NT2/D1 (cell line): ENCODE data around the gene CALML6.

ENCODE experiments used
- DNase-seq: peaks from one replicate; pipeline ENCODE4 v3.0.0-alpha.2; 2011; ENCODE audit warnings: low read depth, low spot score
- H3K27me3 ChIP-seq: 2 replicates; pipeline ENCODE4 v1.6.0; 2011; ENCODE audit warnings: mild to moderate bottlenecking; ENCODE audit not compliant: insufficient read length, insufficient read depth
- H3K36me3 ChIP-seq: 2 replicates; pipeline ENCODE4 v1.6.1; 2011; ENCODE audit warnings: mild to moderate bottlenecking, low read length, mixed read lengths; ENCODE audit not compliant: insufficient read depth, insufficient read length
- H3K4me1 ChIP-seq: 2 replicates; pipeline ENCODE4 v1.5.1; 2011; ENCODE audit not compliant: insufficient read depth, insufficient read length
- H3K4me3 ChIP-seq: 2 replicates; pipeline ENCODE4 v1.5.1; 2011; ENCODE audit warnings: low read depth; ENCODE audit not compliant: insufficient read length
- H3K9ac ChIP-seq: 2 replicates; pipeline ENCODE4 v1.6.0; 2011; ENCODE audit warnings: low read depth; ENCODE audit not compliant: insufficient read length
- H3K9me3 ChIP-seq: 2 replicates; pipeline ENCODE4 v1.5.1; 2011; ENCODE audit warnings: mild to moderate bottlenecking, low read length; ENCODE audit not compliant: insufficient read depth
- SUZ12 ChIP-seq: IDR thresholded peaks from 2 replicates; pipeline ENCODE4 v1.6.1; 2011; ENCODE audit not compliant: insufficient read length, insufficient read depth; ENCODE audit errors: extremely low read depth
- YY1 ChIP-seq: IDR thresholded peaks from 2 replicates; pipeline ENCODE4 v1.6.1; 2011; ENCODE audit not compliant: insufficient read length, insufficient read depth
- ZNF274 ChIP-seq: IDR thresholded peaks from 2 replicates; pipeline ENCODE4 v1.6.1; 2011; ENCODE audit warnings: mild to moderate bottlenecking, low read depth, low read length

The CALML6 gene

GRCh38 chr1:1924386-1924785 is 9.3 kb downstream of the CALML6 start:
- no peaks in the 10 kb centered on the region for H3K36me3 ChIP-seq
- H3K9ac ChIP-seq: no peak overlapping the region
- H3K9me3 ChIP-seq: no peaks in the 10 kb centered on the region
- no peaks in the 10 kb centered on the region for H3K27me3 ChIP-seq
- DNase-seq: no peak
- no peak for TF ChIP-seq YY1
- no peak for TF ChIP-seq ZNF274
- no peak for TF ChIP-seq SUZ12
- no peak overlapping the region for H3K4me3 ChIP-seq
- peaks cover 18% of the 10 kb centered on the region for H3K4me1 ChIP-seq

GRCh38 chr1:1924849-1925248 is 9.8 kb downstream of the CALML6 start:
- no peak overlapping the region for H3K9ac ChIP-seq
- H3K36me3 ChIP-seq: no peaks in the 10 kb centered on the region
- TF ChIP-seq ZNF274 (no peak), SUZ12 (no peak), YY1 (no peak)
- no peak for DNase-seq
- H3K4me3 ChIP-seq: no peak overlapping the region
- no peaks in the 10 kb centered on the region for H3K27me3 ChIP-seq
- no peaks in the 10 kb centered on the region for H3K9me3 ChIP-seq
- H3K4me1 ChIP-seq: peaks cover 15% of the 10 kb centered on the region

- H3K4me3 ChIP-seq: no peak overlapping the region
- no peaks in the 10 kb centered on the region for H3K27me3 ChIP-seq
- peaks cover 9% of the 10 kb centered on the region for H3K4me1 ChIP-seq
- H3K9me3 ChIP-seq: no peaks in the 10 kb centered on the region
- no peaks in the 10 kb centered on the region for H3K36me3 ChIP-seq
- TF ChIP-seq ZNF274: no peak
- no peak for TF ChIP-seq SUZ12
- no peak for DNase-seq
- no peak overlapping the region for H3K9ac ChIP-seq
Observed at GRCh38 chr1:1925437-1926345, 10.6 kb downstream of the CALML6 start.

- no peaks in the 10 kb centered on the region for H3K9me3 ChIP-seq
- H3K36me3 ChIP-seq: no peaks in the 10 kb centered on the region
- H3K9ac ChIP-seq: no peak overlapping the region
- no peaks in the 10 kb centered on the region for H3K27me3 ChIP-seq
- peaks cover 9% of the 10 kb centered on the region for H3K4me1 ChIP-seq
- H3K4me3 ChIP-seq: no peak overlapping the region
- TF ChIP-seq YY1: no peak
- TF ChIP-seq SUZ12: no peak
- TF ChIP-seq ZNF274: no peak
- no peak for DNase-seq
Observed at GRCh38 chr1:1926346-1926811, 11.3 kb downstream of the CALML6 start.

GRCh38 chr1:1926886-1927660 is 12.0 kb downstream of the CALML6 start:
- H3K4me3 ChIP-seq: no peak overlapping the region
- no peaks in the 10 kb centered on the region for H3K9me3 ChIP-seq
- TF ChIP-seq SUZ12 (no peak), YY1 (no peak), ZNF274 (no peak)
- H3K27me3 ChIP-seq: no peaks in the 10 kb centered on the region
- H3K9ac ChIP-seq: no peak overlapping the region
- DNase-seq: no peak
- H3K4me1 ChIP-seq: peaks cover 9% of the 10 kb centered on the region
- H3K36me3 ChIP-seq: no peaks in the 10 kb centered on the region

- H3K4me3 ChIP-seq: no peak overlapping the region
- H3K9ac ChIP-seq: no peak overlapping the region
- no peaks in the 10 kb centered on the region for H3K36me3 ChIP-seq
- no peak for TF ChIP-seq YY1
- H3K9me3 ChIP-seq: no peaks in the 10 kb centered on the region
- DNase-seq: no peak
- no peaks in the 10 kb centered on the region for H3K27me3 ChIP-seq
- H3K4me1 ChIP-seq: peaks cover 8% of the 10 kb centered on the region
Observed at GRCh38 chr1:1927751-1928150, 12.7 kb downstream of the CALML6 start.
